ENCODE measurements around the gene CEP135.
"Not testable (repeated sequence)": the region's sequence is repeated elsewhere in the genome, so short reads cannot be mapped to it uniquely, and the experiment has no call there.

The CEP135 gene

DNA sequence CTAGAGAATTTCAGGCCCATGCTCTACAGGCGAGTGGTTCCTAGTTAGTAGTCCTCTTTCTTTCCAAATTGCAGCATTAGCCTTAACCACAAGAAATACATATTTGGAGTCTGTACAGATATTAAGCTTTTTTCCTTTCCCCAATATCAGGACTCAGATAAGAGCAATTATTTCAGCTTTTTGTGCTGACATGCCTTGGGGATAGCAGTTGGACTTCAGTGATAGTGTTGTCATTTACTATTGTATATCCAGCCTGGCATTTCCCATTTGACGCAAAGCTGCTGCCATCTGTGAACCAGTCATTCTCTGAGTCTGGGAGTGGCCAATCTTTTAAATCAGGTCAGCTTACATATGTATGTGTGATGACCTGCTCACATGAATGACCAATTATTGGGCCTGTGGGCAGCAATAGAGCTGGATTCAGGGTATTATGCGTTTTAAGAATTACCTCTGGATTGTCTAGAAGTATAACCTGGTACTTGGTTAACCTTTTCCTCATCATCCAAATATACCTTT lies 6.8 kb upstream of the CEP135 start:
- no peak overlapping the region for H3K4me3 ChIP-seq (ENCODE audit: low read depth, low read length)

DNA sequence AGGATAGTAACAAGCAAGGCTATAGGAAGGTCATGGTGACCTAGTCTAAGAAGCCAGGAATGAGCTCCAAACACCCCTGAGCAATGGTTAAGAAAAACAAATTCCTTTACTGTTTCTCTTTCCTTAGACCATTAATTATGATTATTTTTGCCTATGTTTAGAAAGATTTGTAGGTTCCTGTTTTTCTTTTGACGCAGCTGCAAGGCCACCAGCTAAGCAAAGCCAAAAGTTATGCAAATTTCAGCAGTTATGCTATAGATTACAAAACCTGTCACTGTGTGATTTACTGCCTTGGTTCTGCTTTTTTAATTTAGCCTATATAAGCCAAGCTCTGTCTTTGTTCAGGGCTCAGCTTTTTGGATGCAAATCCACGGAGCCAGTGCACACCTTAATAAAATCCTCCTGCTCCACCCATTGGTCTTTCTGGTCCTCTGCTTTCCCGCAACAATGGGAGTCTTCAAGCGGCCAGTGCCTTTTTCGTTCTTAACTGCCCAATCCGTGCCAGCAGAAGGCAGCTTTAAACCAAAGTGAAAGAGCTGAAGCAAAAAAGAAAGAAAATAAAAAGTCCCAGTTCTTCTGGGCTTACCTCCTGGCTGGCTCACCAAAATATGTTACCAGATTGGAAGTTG lies 1.4 kb upstream of the CEP135 start:
- H3K4me3 ChIP-seq (ENCODE audit: low read depth, low read length), result no peak overlapping the region

DNA sequence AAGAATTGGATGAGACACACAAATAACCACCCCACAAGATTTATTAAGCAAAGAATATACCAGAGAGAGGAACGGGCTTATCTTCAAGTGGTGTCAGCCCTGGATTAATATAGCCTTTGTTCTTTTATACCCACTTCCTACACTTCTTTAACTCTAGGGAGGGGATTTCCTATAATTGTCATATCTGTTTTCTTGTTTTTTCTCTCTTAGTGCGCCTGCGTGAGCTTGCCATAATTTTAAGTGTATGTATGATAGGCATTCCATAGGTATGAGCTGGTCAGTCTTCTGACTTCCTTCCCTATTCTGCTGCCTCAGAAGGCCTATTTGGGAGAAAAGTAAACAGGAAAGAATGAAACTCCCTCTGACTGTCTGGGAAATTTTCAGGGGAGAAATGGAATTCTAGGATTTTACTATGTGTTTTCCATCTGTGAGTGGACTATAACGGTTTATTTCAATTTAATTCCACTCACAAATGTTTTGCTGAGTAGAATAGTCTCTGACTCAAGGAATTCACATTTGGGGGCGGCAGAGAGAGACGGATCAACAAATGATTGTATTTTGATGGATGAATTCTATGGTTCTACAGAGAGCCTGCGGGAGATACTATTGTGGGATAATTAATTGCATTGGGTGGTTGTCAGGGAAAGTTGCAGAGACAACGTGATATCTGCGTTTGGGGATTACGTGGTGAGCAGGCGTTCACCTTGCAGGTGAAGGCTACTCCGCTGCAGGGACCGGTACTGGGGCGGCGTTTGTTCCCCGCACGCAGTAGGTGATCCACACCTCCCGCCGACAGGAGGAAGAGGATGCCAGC lies 626 bp upstream of the CEP135 start:
- peak overlapping the region; percentile 88 for H3K4me3 ChIP-seq (ENCODE audit: low read depth, low read length)

DNA sequence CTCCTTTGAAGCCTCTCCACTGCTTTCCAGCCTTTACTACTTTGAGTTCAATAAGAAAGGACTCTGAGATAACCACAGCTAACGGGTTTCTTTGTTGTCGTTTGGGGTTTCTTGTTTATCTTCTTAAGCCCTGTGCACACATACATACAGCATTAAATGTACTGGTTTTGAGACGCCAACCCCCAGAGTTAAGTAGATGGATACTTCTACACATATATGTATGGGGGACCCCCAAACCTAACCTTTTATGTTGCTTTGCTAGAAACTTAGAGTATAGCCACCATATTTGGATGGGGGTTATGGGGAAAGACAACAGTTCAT lies 697 bp downstream of the CEP135 start:
- peak overlapping the region; percentile 88 for H3K4me3 ChIP-seq (ENCODE audit: low read depth, low read length)

DNA sequence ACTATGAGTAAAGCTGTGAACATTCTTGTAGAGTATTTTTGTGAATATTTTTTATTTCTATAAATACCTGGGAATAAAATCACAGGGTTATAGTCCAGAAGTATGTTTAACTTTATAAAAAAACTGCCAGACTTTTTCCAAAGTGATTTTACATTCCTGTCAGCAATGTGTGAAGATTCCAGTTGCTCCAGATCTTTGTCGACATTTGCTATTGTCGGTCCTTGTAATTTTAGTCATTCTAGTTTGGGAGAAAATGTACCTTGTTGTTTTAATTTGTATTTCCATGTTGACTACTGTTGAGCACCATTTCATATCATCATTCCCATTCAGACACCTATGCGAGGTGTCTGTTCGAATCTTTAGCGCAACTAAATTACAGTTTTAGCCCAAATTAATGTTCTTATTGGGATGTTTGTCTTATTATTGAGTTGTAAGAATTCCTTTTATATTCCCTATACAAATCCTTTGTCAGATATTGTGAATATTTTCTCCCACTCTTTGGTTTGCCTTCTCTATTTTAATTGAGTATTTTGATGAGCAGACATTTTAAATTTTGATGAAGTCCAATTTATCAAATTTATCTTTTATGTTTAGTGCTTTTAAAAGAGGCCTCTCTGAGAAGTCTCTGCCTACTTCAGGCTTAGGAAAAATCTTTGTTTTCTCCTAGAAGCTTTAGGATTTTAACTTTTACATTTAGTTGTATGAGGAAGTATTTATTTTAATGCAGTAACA lies 2.6 kb downstream of the CEP135 start:
- H3K4me3 ChIP-seq (ENCODE audit: low read depth, low read length), result no peak overlapping the region

DNA sequence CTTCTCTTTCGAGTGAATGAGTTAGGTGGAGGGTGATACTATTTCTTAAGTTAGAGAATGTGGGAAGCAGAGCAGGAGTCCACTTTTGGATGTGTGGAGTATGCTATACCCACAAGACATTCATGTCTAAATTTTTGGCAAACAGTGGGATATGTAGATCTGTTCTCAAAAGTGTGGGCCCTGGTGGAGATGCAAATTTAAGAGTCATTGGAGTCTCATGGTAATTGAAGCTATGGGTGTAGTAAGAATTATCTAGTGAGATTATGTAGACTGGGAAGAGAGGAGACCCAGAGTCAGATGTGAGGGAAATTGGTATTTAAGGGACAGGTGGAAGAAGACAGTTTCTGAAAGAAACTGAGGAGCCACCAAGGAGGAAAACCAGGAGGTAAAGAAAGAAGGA lies 7.0 kb downstream of the CEP135 start:
- H3K4me3 ChIP-seq (ENCODE audit: low read depth, low read length), result no peak overlapping the region

DNA sequence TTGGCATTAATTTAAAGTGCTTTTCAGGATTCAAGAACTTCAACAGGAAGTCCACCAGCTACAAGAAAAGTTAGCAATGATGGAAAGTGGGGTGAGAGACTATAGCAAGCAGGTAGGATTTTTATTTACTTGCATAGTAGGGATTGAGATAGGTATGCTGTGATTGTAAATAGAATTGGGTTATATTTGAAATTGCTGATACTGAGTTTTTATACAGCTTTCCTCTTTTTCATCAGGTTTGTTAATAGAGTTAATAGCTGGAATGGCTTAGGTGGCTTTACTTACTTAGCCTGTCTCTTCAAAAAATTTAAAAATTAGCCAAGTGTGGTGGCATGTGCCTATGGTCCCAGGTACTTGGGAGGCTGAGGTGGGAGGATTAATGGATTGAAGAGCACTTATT lies 10.9 kb downstream of the CEP135 start:
- no peak overlapping the region for H3K4me3 ChIP-seq (ENCODE audit: low read depth, low read length)

DNA sequence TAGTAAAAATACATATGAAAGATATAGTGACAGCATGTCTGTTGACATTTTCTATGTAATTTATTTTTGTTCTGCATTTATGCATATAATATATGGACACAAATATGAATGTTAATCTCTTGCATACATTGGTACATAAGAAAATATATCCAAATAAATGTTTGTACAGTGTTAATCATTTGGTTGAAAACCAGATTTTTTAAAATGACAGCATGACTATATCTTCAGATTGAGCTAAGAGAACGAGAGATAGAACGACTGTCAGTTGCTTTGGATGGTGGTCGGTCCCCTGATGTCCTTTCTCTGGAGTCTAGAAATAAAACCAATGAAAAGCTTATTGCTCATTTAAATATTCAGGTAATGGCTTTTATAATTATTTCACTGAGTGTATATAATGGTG lies 15.3 kb downstream of the CEP135 start:
- no peak overlapping the region for H3K4me3 ChIP-seq (ENCODE audit: low read depth, low read length)

DNA sequence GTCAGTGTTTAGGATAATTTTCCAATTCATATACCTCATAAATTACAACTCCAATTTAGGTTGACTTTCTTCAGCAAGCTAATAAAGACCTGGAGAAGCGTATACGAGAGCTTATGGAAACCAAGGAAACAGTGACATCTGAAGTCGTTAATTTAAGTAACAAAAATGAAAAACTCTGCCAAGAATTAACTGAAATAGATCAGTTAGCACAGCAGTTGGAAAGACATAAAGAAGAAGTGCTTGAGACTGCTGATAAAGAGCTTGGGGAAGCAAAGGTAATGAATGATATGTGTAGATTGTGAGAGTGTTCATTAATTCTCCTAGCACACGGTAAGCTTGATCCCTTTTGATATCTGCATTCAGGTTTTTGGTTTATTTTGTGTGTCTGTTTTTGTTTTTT lies 16.8 kb downstream of the CEP135 start:
- no peak overlapping the region for H3K4me3 ChIP-seq (ENCODE audit: low read depth, low read length)

DNA sequence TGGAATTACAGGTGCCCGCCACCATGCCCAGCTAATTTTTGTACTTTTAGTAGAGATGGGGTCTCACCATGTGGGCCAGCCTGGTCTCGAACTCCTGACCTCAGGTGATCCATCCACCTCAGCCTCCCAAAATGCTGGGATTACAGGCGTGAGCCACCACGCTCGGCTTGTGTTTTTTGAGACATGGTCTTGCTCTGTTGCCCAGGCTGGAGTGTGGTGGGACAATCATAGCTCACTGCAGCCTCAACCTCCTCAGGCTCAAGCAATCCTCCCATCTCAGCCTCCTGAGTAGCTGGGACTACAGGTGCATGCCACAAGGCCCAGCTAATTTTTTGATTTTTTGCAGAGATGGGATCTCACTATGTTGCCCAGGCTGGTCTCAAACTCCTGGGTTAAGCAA lies 17.6 kb downstream of the CEP135 start:
- H3K4me3 ChIP-seq (ENCODE audit: low read depth, low read length), result not testable (repeated sequence)

DNA sequence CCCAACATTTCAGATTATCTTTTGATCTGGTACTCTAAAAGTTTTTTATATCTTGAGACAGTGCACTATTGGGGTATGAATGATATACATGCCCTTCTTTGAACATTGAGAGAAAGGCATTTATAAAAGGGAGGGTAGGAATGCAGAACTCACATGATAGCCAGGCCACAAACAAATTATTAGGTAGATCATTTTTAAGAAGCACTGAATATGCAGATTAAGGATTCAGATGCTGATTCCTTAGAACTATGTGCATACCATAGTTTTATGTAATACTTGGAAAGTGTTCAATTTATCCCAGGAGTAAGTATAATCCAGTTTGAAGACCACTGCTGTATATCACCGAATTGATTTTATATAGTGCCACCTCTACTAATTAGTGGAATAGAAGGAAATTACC lies 18.6 kb downstream of the CEP135 start:
- no peak overlapping the region for H3K4me3 ChIP-seq (ENCODE audit: low read depth, low read length)

DNA sequence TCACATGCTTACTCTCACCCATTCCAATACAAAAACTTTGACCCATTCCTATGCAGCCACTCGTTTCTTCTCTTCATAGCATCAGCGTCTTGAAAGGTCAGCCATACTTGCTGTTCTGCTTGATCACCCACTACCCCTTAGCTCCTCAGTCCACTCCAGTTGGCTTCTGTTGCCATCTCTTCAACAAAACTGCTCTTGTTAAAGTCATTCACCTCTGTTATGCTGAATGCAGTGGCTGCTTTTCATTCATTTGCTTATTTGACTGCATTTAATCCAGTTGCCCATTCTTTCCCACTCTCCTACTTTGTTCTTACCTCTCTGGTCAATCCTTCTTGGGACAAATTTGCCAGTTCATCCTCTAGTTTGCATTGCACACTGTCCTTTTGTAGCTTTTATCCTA lies 24.9 kb downstream of the CEP135 start:
- no peak overlapping the region for H3K4me3 ChIP-seq (ENCODE audit: low read depth, low read length)

DNA sequence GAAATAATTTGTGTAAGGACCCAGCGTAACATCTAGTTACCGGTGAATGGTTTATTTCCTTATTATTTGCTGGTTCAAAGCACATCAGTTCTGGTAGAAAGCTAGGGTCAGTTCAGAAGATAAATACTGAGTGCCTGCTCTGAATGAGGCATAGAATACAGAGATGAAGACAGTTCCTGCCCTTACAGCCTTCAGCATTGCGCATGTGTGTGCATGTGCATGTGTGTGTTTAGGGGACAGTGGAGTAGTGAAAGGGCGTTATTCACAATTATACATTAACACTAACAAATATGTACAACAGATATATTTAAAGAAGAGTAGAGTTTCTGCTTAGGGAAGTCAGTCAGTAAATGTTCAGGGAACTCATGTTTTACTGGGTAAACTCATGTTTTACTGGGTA lies 29.1 kb downstream of the CEP135 start:
- no peak overlapping the region for H3K4me3 ChIP-seq (ENCODE audit: low read depth, low read length)

DNA sequence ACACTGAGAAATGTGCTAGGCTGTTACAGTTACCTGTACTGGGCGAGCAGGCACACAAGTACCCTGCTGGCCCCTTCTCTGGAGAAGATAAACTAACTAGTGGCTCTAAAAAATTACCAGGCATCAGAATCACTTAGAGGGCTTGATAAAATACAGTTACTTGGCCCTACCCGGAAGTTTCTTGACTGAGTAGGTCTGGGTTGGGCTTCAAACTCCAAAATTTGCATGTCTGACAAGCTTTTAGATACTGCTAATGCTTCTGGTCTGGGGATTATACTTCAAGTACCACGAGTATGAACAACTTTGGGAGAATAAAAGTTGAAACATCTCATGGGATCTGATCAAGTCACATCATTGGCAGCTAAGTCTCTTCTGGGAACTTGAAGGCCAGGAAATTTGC lies 30.8 kb downstream of the CEP135 start:
- no peak overlapping the region for H3K4me3 ChIP-seq (ENCODE audit: low read depth, low read length)

DNA sequence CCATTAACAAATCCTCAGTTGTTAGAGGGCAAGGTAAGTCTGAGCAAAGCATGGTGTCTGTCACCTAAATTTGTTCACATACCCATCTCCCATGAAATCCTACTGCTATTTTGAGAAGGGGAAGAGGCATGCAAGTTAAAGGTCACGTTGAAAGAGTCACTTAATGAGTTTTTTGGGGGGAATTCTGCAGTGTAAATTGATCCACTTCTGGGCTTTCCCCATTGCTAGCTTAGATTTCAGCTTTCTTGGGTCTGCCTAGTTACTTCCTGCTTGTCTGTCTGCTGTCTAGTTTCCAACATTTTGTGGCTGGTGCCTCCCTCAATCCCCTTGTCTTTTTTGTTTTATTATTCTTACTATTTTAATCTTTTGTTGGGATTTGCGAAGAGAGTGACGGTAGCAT lies 32.0 kb downstream of the CEP135 start:
- H3K4me3 ChIP-seq (ENCODE audit: low read depth, low read length), result no peak overlapping the region

DNA sequence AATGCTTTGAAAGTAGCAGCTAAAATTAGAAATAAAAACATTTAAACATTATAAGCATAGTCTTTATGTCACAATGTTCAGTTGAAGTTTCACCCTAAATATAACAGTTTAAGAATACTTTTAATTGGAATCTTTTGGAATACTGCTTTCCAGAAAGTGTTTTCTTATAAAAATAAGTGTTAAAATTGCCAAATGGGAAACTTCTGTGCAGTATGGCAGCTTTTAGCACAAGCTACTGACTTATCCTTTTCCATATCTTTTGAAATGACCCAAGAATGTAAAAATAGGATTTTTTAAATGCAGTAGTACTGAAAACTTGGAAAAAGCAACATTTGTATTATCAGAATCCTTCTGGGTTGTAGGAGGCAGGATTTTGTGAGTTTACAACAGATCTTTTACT lies 34.2 kb downstream of the CEP135 start:
- no peak overlapping the region for H3K4me3 ChIP-seq (ENCODE audit: low read depth, low read length)

DNA sequence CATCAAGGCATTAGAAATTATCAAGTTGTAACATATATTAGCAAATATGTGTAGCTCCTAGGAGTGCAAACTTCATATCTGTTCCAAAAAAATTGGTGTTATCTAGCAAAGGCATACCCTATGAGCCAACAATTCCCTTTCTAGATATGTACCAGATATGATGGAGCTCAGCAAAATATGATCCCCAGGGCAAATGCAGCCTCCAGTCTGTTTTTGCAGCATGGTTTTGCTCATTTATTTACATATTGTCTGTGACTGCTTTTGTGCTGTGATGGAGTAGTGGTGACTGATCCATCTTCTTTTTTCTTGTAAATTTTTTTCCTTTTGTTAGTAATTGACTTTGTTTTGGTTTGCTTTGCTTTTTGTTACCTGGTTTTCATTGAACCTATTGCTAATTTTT lies 41.0 kb downstream of the CEP135 start:
- no peak overlapping the region for H3K4me3 ChIP-seq (ENCODE audit: low read depth, low read length)

DNA sequence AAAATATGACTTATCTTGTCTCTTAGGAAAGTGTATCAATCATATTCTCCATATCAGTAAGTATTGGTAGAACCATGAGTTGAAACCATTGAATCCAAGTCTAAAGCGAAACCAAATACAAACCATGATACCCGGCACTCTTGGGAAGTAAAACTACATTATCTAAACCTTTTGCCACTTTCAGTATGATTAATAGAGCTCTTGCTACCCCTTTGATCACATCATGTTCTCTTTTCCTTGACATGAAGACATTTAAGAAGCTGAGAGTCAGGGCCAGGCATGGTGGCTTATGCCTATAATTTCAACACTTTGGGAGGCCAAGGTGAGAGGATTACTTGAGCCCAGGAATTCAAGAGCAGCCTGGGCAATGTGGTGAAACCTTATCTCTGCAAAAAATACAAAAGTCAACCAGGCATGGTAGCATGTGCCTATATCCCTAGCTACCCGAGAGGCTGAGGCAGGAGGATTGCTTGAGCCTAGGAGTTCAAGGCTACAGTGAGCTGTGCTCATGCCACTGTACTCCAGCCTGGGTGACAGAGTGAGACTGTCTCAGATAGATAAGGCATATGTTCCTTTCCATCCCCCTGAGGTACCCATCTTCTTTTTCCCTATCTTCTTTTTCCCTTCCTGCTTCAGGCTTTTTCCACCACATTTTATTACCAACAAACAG lies 45.4 kb downstream of the CEP135 start:
- no peak overlapping the region for H3K4me3 ChIP-seq (ENCODE audit: low read depth, low read length)

DNA sequence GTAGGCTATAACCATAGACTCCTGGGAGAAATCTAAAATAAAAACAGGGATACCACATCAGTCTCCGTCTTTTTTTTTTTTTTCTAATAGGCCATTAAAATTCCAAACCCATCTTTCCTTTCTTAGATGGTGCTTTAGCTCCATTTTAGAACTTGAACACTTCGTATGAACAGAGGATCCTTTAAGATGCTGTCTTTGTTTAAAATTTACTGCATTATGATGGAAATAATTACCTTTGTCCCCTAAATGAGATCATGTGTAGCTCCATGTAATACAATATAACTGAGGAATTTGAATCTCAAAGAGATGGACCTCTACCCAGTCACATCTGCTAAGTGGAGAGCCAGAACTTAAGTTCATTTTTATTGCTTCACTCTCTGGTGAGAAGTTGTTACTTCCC lies 47.9 kb downstream of the CEP135 start:
- no peak overlapping the region for H3K4me3 ChIP-seq (ENCODE audit: low read depth, low read length)

DNA sequence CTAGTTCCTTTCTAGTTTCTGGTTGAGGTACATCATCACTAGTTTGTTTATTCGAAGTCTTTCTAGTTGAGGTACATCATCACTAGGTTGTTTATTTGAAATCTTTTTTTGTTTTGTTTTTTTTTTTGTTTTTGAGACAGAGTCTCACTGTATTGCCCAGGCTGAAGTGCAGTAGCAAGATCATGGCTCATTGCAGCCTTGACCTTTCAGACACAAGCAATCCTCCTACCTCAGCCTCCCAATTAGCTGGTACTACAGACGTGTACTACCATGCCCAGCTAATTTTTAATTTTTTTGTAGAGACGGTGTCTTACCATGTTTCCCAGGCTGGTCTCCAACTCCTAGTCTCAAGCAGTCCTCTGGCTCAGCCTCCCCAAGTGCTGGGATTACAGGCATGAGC lies 54.9 kb downstream of the CEP135 start:
- H3K4me3 ChIP-seq (ENCODE audit: low read depth, low read length), result no peak overlapping the region

DNA sequence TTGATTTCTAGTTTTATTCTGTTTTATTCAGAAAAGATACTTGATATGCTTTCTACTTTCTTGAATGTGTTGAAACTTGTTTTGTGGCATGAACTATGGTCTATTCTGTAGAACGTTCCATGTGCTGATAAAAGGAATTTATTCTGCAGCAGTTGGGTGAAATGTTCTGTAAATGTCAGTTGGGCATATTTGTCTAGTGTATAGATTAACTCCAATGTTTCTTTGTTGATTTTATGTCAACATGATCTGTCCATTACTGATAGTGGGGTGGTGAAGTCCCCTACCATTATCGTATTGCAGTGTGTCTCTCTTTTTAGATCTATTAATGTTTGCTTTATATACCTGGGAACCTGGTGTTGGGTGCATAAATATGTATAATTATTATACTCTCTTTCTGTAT lies 55.5 kb downstream of the CEP135 start:
- H3K4me3 ChIP-seq (ENCODE audit: low read depth, low read length), result no peak overlapping the region

DNA sequence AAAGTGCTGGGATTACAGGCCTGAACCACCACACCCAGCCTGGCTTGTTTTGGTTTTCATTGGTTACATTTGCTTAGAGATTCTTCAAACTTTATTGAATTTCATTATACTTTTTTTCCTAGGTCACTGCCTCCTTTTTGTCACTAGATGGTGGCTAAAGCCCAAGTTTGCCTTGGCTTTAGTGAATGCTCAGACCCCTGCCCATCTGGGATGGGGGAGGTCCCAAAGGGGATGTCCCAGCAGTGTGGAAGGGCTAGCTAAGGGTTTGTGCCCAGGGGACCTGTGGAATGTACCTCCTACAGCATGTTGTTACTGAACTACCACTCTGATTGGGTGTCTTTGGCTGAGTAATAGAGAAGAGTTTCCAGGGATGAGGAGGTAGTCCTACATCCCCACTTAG lies 58.4 kb downstream of the CEP135 start:
- no peak overlapping the region for H3K4me3 ChIP-seq (ENCODE audit: low read depth, low read length)
